HCT116 (cell line): ENCODE data around the gene WDR93. TPM values are rescaled to one million over a fixed set of nuclear protein-coding genes. Genes with fewer than 3 reads are reported as not detected.

ENCODE experiments used
- ATAC-seq: fragments of 200-7000 bp; cut with Tn5 transposase; 2 replicates; pipeline ENCODE4 v1.9.1; 2020; ENCODE audit warnings: mild to moderate bottlenecking, moderate library complexity
- BruUV-seq: library from RNA; stranded (reverse); fragments of 400-500 nt; replicated peaks from 2 replicates; lab custom pipeline; 2021; lab: Mats Ljungman, UMichigan
- CTCF ChIA-PET: fragments of 300-600 bp; sonication (Branson Sonifier 250); formaldehyde crosslinking; loops from one replicate; lab custom pipeline; 2021; ENCODE audit warnings: antibody characterized with exemption; lab: Charles Lee
- POLR2A ChIA-PET: fragments of 300-600, 350-600 bp; sonication (Branson Sonifier 250); formaldehyde crosslinking; loops from one replicate; lab custom pipeline; 2021; ENCODE audit warnings: antibody characterized with exemption; lab: Charles Lee
- RAD21 ChIA-PET, 2 experiments: fragments of 300-600 bp; sonication (Branson Sonifier 250); formaldehyde crosslinking; loops; one replicate each; lab custom pipeline; 2023; ENCODE audit warnings: low total read pairs in 2 of 2; ENCODE audit not compliant: uncharacterized antibody in 2 of 2, unreplicated experiment in 2 of 2, low non-redundant PET in 1 of 2; lab: Charles Lee
- DNase-seq: peaks from one replicate; pipeline ENCODE4 v3.0.0-alpha.2; 2010; ENCODE audit warnings: low read depth, low spot score
- H2AFZ ChIP-seq: fragments of 200-600 bp; shearing (Covaris generic), sonication (generic); 2 replicates; pipeline ENCODE4 v1.6.1; 2017; ENCODE audit warnings: low read depth, mixed run types, mixed read lengths, antibody characterized with exemption, low read length; ENCODE audit not compliant: poor library complexity, severe bottlenecking
- H3K27ac ChIP-seq: 2 replicates; pipeline ENCODE4 v1.5.1; 2012; ENCODE audit warnings: low read depth, low read length
- H3K27me3 ChIP-seq: fragments of 200-600 bp; sonication (generic); 2 replicates; pipeline ENCODE4 v1.6.1; 2016; ENCODE audit warnings: mixed run types, low read length, mixed read lengths; ENCODE audit not compliant: insufficient read depth
- H3K36me3 ChIP-seq, 2 experiments: fragments of 200-500 bp in 1 of 2; fragments of 200-600 bp in 1 of 2; sonication (Bioruptor generic) in 1 of 2; sonication (generic) in 1 of 2; 2 replicates each; pipeline versions ENCODE4 v1.5.1 to v1.6.1; 2014 to 2016; ENCODE audit warnings: low read length in 2 of 2, inconsistent platforms in 1 of 2, mixed read lengths in 1 of 2, mixed run types in 1 of 2; ENCODE audit not compliant: insufficient read depth in 2 of 2, control insufficient read depth in 1 of 2
- H3K4me1 ChIP-seq, 2 experiments: fragments of 200-600 bp in 1 of 2; sonication (generic) in 1 of 2; 2 replicates each; pipeline versions ENCODE4 v1.5.1 to v1.6.1; 2012 to 2017; ENCODE audit warnings: low read length in 2 of 2, inconsistent platforms in 1 of 2, mild to moderate bottlenecking in 1 of 2, mixed read lengths in 1 of 2, mixed run types in 1 of 2, moderate library complexity in 1 of 2; ENCODE audit not compliant: insufficient read depth in 2 of 2, control insufficient read depth in 1 of 2
- H3K4me2 ChIP-seq: fragments of 200-600 bp; sonication (generic); 2 replicates; pipeline ENCODE4 v1.6.1; 2017; ENCODE audit warnings: mixed run types, low read length, mixed read lengths
- H3K4me3 ChIP-seq, 2 experiments: fragments of 200-600 bp in 1 of 2; sonication (generic) in 1 of 2; replicated peaks in 1 of 2; 2 replicates each; pipeline ENCODE4 v1.5.1; 2011 to 2016; ENCODE audit warnings: low read length in 2 of 2, control low read depth in 1 of 2, low read depth in 1 of 2, mild to moderate bottlenecking in 1 of 2, mixed read lengths in 1 of 2, mixed run types in 1 of 2
- H3K79me2 ChIP-seq: fragments of 200-600 bp; sonication (generic); 2 replicates; pipeline ENCODE4 v1.6.1; 2017; ENCODE audit warnings: mild to moderate bottlenecking, mixed run types, low read length, moderate library complexity, mixed read lengths; ENCODE audit not compliant: insufficient read depth
- H3K9ac ChIP-seq: fragments of 200-600 bp; sonication (generic); 2 replicates; pipeline ENCODE4 v1.6.1; 2016; ENCODE audit warnings: low read length, mixed read lengths
- H3K9me2 ChIP-seq: fragments of 200-600 bp; sonication (generic), shearing (Covaris generic); 2 replicates; pipeline ENCODE4 v1.6.1; 2017; ENCODE audit warnings: mixed run types, mild to moderate bottlenecking, moderate library complexity; ENCODE audit not compliant: insufficient read depth
- H3K9me3 ChIP-seq, 2 experiments: fragments of 200-500 bp in 1 of 2; fragments of 200-600 bp in 1 of 2; sonication (Bioruptor generic) in 1 of 2; sonication (generic) in 1 of 2; 2 replicates each; pipeline ENCODE4 v1.6.1; 2014 to 2017; ENCODE audit warnings: low read length in 2 of 2, mixed read lengths in 2 of 2, inconsistent platforms in 1 of 2, low read depth in 1 of 2, mild to moderate bottlenecking in 1 of 2, mixed run types in 1 of 2, moderate library complexity in 1 of 2; ENCODE audit not compliant: control insufficient read depth in 1 of 2, insufficient read depth in 1 of 2
- H4K20me1 ChIP-seq: fragments of 200-600 bp; sonication (generic), shearing (Covaris generic); 2 replicates; pipeline ENCODE4 v1.6.1; 2017; ENCODE audit warnings: mixed run types, mild to moderate bottlenecking, moderate library complexity; ENCODE audit not compliant: insufficient read depth
- ATF3 ChIP-seq: IDR thresholded peaks from 2 replicates; pipeline ENCODE4 v1.6.1; 2012
- CEBPB ChIP-seq: IDR thresholded peaks from 2 replicates; pipeline ENCODE4 v1.6.1; 2012; ENCODE audit warnings: low read depth
- EGR1 ChIP-seq: IDR thresholded peaks from 2 replicates; pipeline ENCODE4 v1.6.1; 2012; ENCODE audit warnings: low read depth
- ELF1 ChIP-seq: IDR thresholded peaks from 2 replicates; pipeline ENCODE4 v1.6.1; 2012; ENCODE audit warnings: low read depth, borderline replicate concordance
- FOSL1 ChIP-seq: IDR thresholded peaks from 2 replicates; pipeline ENCODE4 v1.6.1; 2012; ENCODE audit warnings: low read depth
- JUND ChIP-seq: IDR thresholded peaks from 2 replicates; pipeline ENCODE4 v1.6.1; 2012
- MAX ChIP-seq: IDR thresholded peaks from 2 replicates; pipeline ENCODE4 v1.6.1; 2012
- POLR2AphosphoS5 ChIP-seq: IDR thresholded peaks from 2 replicates; pipeline ENCODE4 v1.6.1; 2011; ENCODE audit warnings: mild to moderate bottlenecking, low read depth, low read length, moderate library complexity
- SIN3A ChIP-seq: IDR thresholded peaks from 2 replicates; pipeline ENCODE4 v1.6.1; 2012; ENCODE audit warnings: low read depth
- SRF ChIP-seq: IDR thresholded peaks from 2 replicates; pipeline ENCODE4 v1.6.1; 2012; ENCODE audit warnings: low read depth
- YY1 ChIP-seq: IDR thresholded peaks from 2 replicates; pipeline ENCODE4 v1.6.1; 2011; ENCODE audit warnings: low read length, low read depth, moderate library complexity, mild to moderate bottlenecking; ENCODE audit not compliant: insufficient replicate concordance; ENCODE audit errors: extremely low read depth
- ZFX ChIP-seq: fragments of 450-650 bp; IDR thresholded peaks from 2 replicates; pipeline ENCODE4 v1.6.1; 2017
- intact Hi-C: fragments of 100-400 bp; cut with micrococcal nuclease; formaldehyde crosslinking; loops from 2 replicates; pipeline ENCODE4 v1.10.0; 2022
- total RNA-seq: library from RNA; stranded (reverse); gene quantifications from one replicate; pipeline ENCODE4 v1.2.1, GENCODE V29; 2021; ENCODE audit not compliant: unreplicated experiment
- TF ChIP-seq, protein P1 (sequence below): IDR thresholded peaks from 2 replicates; pipeline ENCODE4 v1.6.1; 2012; ENCODE audit warnings: low read depth

Gene WDR93
- total RNA-seq, 1 experiment from 2014 or later = 0.42 TPM

GRCh38 chr15:89664441-89665350, 25.9 kb upstream of the WDR93 start:
- POLR2A ChIA-PET = no interaction called here
- DNase-seq (no peak), ATAC-seq (no peak)
- no peak overlapping the region for H3K4me3 ChIP-seq
- BruUV-seq = no TSS peak
- intact Hi-C loops = no loop called here
- no peaks in the 10 kb centered on the region for H3K79me2 ChIP-seq
- no peaks in the 10 kb centered on the region for H3K9me2 ChIP-seq
- CTCF ChIA-PET = interaction anchor here (3.4 kb wide), 1 partner anchor 9 kb away, joined by 14 read pairs; no protein-coding TSS in a partner anchor
- H3K27me3 ChIP-seq = no peaks in the 10 kb centered on the region
- H3K9ac ChIP-seq = no peak overlapping the region
- peaks cover 0 to 5% of the 10 kb centered on the region in 2 experiments; a peak in 1 of 4 replicates for H3K4me1 ChIP-seq
- H3K36me3 ChIP-seq = no peaks in the 10 kb centered on the region
- H2AFZ ChIP-seq = no peak overlapping the region
- H3K9me3 ChIP-seq = no peaks in the 10 kb centered on the region
- RAD21 ChIA-PET = no interaction called here
- TF ChIP-seq ELF1 (no peak), ZFX (no peak), YY1 (no peak)
- no peaks in the 10 kb centered on the region for H4K20me1 ChIP-seq
- no peak overlapping the region for H3K4me2 ChIP-seq
- H3K27ac ChIP-seq = no peak overlapping the region

GRCh38 chr15:89665449-89666181, 25.0 kb upstream of the WDR93 start:
- Histone ChIP-seq H3K4me3 (no peak overlapping the region), H3K9me3 (no peaks in the 10 kb centered on the region), H2AFZ (no peak overlapping the region), H3K4me2 (no peak overlapping the region), H4K20me1 (no peaks in the 10 kb centered on the region), H3K36me3 (no peaks in the 10 kb centered on the region), H3K9me2 (no peaks in the 10 kb centered on the region), H3K27ac (no peak overlapping the region), H3K9ac (no peak overlapping the region), H3K79me2 (no peaks in the 10 kb centered on the region), H3K27me3 (no peaks in the 10 kb centered on the region), H3K4me1 (peaks cover 0 to 5% of the 10 kb centered on the region in 2 experiments; a peak in 1 of 4 replicates)
- ChIA-PET CTCF (no interaction called here), POLR2A (no interaction called here), RAD21 (no interaction called here)
- DNase-seq = no peak
- BruUV-seq = no TSS peak
- ATAC-seq = no peak
- intact Hi-C loops = no loop called here
- TF ChIP-seq ELF1 (no peak), JUND (no peak), MAX (no peak), EGR1 (no peak), ZFX (no peak), FOSL1 (no peak), SIN3A (no peak), ATF3 (no peak), CEBPB (no peak), POLR2AphosphoS5 (no peak), YY1 (no peak), SRF (no peak)
- TF ChIP-seq, protein P1, sequence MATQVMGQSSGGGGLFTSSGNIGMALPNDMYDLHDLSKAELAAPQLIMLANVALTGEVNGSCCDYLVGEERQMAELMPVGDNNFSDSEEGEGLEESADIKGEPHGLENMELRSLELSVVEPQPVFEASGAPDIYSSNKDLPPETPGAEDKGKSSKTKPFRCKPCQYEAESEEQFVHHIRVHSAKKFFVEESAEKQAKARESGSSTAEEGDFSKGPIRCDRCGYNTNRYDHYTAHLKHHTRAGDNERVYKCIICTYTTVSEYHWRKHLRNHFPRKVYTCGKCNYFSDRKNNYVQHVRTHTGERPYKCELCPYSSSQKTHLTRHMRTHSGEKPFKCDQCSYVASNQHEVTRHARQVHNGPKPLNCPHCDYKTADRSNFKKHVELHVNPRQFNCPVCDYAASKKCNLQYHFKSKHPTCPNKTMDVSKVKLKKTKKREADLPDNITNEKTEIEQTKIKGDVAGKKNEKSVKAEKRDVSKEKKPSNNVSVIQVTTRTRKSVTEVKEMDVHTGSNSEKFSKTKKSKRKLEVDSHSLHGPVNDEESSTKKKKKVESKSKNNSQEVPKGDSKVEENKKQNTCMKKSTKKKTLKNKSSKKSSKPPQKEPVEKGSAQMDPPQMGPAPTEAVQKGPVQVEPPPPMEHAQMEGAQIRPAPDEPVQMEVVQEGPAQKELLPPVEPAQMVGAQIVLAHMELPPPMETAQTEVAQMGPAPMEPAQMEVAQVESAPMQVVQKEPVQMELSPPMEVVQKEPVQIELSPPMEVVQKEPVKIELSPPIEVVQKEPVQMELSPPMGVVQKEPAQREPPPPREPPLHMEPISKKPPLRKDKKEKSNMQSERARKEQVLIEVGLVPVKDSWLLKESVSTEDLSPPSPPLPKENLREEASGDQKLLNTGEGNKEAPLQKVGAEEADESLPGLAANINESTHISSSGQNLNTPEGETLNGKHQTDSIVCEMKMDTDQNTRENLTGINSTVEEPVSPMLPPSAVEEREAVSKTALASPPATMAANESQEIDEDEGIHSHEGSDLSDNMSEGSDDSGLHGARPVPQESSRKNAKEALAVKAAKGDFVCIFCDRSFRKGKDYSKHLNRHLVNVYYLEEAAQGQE = no peak
